HEK293 (cell line): Measurements from ENCODE around the gene INPP5B.

Experiments
- HOXC10 ChIP-seq: sonication (generic); formaldehyde crosslinking; IDR thresholded peaks from 2 replicates; pipeline ENCODE4 v1.8.1; 2023; ENCODE audit warnings: mild to moderate bottlenecking, missing genetic modification reagents
- ZBTB17 ChIP-seq: fragments of 450-650 bp; formaldehyde crosslinking; IDR thresholded peaks from 2 replicates; pipeline ENCODE4 v1.5.1; 2016; ENCODE audit warnings: missing biosample characterization, missing genetic modification characterization
- ZNF23 ChIP-seq: fragments of 450-650 bp; formaldehyde crosslinking; IDR thresholded peaks from 2 replicates; pipeline ENCODE4 v1.5.1; 2016; ENCODE audit warnings: missing biosample characterization, missing genetic modification characterization, borderline replicate concordance
- ZNF24 ChIP-seq: fragments of 450-650 bp; formaldehyde crosslinking; IDR thresholded peaks from 2 replicates; pipeline ENCODE4 v1.5.1; 2016; ENCODE audit warnings: missing biosample characterization, missing genetic modification characterization
- ZNF311 ChIP-seq: fragments of 450-650 bp; formaldehyde crosslinking; IDR thresholded peaks from 2 replicates; pipeline ENCODE4 v1.5.1; 2017; ENCODE audit warnings: missing biosample characterization, missing genetic modification characterization, borderline replicate concordance
- ZNF394 ChIP-seq: fragments of 450-650 bp; formaldehyde crosslinking; IDR thresholded peaks from 2 replicates; pipeline ENCODE4 v1.5.1; 2016; ENCODE audit warnings: missing biosample characterization, missing genetic modification characterization, mild to moderate bottlenecking, moderate library complexity, borderline replicate concordance
- TF ChIP-seq, protein P1 (sequence below): fragments of 450-650 bp; formaldehyde crosslinking; IDR thresholded peaks from 2 replicates; pipeline ENCODE4 v1.5.1; 2016; ENCODE audit warnings: missing biosample characterization, missing genetic modification characterization
- TF ChIP-seq, protein P2 (sequence below): fragments of 450-650 bp; formaldehyde crosslinking; conservative IDR thresholded peaks from 2 replicates; pipeline ENCODE4 v1.5.1; 2016; ENCODE audit warnings: low read depth, missing biosample characterization, missing genetic modification characterization

DNA sequence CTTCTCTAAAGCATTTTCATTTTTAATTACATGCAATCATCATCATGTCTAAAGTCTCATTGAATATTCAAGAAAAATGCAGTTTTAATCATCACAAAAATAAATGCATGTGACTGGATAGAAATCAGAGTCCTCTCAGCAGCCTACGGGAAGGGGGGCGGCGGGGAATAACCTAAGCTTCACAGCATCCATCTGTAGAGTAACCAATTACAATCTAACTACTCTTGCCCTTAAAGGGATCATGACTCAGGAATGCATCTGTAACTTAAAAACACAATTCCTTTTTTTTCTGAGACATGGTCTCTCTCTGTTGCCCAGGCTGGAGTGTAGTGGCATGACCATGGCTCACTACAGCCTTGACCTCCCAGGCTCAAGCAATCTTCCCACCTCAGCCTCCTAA lies 110.1 kb downstream of the INPP5B start:
- TF ChIP-seq HOXC10 (CRISPR knock-in tag) (no peak), ZNF311 (tag by site-specific recombination) (no peak), ZNF24 (tag by site-specific recombination) (no peak), ZNF394 (tag by site-specific recombination) (no peak), ZNF23 (no peak), ZBTB17 (tag by site-specific recombination) (no peak)
- TF ChIP-seq, protein P1, sequence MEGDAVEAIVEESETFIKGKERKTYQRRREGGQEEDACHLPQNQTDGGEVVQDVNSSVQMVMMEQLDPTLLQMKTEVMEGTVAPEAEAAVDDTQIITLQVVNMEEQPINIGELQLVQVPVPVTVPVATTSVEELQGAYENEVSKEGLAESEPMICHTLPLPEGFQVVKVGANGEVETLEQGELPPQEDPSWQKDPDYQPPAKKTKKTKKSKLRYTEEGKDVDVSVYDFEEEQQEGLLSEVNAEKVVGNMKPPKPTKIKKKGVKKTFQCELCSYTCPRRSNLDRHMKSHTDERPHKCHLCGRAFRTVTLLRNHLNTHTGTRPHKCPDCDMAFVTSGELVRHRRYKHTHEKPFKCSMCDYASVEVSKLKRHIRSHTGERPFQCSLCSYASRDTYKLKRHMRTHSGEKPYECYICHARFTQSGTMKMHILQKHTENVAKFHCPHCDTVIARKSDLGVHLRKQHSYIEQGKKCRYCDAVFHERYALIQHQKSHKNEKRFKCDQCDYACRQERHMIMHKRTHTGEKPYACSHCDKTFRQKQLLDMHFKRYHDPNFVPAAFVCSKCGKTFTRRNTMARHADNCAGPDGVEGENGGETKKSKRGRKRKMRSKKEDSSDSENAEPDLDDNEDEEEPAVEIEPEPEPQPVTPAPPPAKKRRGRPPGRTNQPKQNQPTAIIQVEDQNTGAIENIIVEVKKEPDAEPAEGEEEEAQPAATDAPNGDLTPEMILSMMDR (tag by site-specific recombination), result no peak
- TF ChIP-seq, protein P2, sequence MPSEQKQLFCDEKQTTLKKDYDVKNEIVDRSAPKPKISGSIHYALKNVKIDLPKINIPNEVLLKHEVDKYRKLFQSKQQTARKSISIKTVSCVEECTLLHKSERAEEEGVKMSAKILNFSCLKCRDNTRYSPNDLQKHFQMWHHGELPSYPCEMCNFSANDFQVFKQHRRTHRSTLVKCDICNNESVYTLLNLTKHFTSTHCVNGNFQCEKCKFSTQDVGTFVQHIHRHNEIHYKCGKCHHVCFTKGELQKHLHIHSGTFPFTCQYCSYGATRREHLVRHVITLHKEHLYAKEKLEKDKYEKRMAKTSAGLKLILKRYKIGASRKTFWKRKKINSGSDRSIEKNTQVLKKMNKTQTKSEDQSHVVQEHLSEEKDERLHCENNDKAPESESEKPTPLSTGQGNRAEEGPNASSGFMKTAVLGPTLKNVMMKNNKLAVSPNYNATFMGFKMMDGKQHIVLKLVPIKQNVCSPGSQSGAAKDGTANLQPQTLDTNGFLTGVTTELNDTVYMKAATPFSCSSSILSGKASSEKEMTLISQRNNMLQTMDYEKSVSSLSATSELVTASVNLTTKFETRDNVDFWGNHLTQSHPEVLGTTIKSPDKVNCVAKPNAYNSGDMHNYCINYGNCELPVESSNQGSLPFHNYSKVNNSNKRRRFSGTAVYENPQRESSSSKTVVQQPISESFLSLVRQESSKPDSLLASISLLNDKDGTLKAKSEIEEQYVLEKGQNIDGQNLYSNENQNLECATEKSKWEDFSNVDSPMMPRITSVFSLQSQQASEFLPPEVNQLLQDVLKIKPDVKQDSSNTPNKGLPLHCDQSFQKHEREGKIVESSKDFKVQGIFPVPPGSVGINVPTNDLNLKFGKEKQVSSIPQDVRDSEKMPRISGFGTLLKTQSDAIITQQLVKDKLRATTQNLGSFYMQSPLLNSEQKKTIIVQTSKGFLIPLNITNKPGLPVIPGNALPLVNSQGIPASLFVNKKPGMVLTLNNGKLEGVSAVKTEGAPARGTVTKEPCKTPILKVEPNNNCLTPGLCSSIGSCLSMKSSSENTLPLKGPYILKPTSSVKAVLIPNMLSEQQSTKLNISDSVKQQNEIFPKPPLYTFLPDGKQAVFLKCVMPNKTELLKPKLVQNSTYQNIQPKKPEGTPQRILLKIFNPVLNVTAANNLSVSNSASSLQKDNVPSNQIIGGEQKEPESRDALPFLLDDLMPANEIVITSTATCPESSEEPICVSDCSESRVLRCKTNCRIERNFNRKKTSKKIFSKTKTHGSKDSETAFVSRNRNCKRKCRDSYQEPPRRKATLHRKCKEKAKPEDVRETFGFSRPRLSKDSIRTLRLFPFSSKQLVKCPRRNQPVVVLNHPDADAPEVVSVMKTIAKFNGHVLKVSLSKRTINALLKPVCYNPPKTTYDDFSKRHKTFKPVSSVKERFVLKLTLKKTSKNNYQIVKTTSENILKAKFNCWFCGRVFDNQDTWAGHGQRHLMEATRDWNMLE (tag by site-specific recombination), result no peak
